ENCODE measurements around the gene NLRP10.
"Not testable (repeated sequence)": the region's sequence is repeated elsewhere in the genome, so short reads cannot be mapped to it uniquely, and the experiment has no call there.

The NLRP10 gene

DNA sequence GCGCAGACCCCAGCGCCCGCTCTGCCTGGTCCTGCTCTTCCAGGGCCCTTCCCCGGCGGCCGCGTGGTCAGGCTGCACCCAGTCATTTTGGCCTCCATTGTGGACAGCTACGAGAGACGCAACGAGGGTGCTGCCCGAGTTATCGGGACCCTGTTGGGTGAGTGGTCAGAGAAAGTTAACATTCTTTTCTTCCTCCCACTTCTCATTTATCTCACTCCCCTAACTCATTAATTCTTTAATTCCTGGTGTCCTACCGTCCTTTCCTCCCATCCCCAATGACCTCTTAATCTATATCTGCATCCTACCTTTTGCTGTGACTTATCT, 22.3 kb upstream of the NLRP10 start:
- H3K27ac Mint-ChIP-seq: peak overlapping the region; percentile 89
- CTCF ChIA-PET: interaction anchor here (0.9 to 1.9 kb wide), 9 partner anchors 12 to 889 kb away, joined by 3 to 30 read pairs (median 4); no protein-coding TSS in a partner anchor
- H3K27me3 Mint-ChIP-seq, H3K36me3 Mint-ChIP-seq, H3K9me3 Mint-ChIP-seq, DNase-seq: not testable (repeated sequence)
- peak overlapping the region; percentile 83 for H3K4me3 Mint-ChIP-seq
- peaks cover 38% of the 10 kb centered on the region for H3K4me1 Mint-ChIP-seq

DNA sequence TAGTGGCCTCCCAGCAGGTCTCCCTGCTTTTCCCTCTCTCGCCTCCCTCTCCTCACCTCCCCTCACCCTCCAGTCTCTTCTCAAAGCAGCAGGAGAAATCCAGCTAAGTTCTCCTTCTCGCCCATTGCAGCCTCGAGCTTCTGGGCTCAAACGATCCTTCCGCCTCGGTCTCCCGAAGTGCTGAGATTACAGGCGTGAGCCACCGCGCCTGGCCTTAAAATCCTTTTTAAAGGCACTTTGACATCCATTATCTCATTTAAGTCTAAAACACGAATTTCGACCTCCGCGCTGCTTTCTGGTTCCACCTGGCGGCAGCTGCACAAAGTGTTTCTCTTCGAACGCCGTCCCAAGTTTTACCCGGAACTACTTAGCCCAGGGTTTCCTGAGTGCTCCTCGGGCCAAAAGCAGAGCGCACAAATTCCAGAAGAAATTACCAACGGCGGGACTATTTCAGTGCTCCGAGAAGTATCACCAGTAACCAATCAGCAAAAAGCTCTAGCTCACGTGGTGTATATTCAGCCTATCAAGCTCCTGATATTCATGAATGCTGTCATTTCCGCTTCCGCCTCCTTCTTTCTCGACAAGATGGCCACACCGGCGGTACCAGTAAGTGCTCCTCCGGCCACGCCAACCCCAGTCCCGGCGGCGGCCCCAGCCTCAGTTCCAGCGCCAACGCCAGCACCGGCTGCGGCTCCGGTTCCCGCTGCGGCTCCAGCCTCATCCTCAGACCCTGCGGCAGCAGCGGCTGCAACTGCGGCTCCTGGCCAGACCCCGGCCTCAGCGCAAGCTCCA, 21.7 kb upstream of the NLRP10 start, which contains the start of gene EIF3F:
TSS of gene EIF3F (plus strand) at position 570 of the 792 bp plus-strand sequence. CDS start at position 586, 16 bp downstream.
- H3K36me3 Mint-ChIP-seq: peaks cover 4% of the 10 kb centered on the region
- H3K4me3 Mint-ChIP-seq: peak within 1 kb of the TSS; percentile 83
- H3K9me3 Mint-ChIP-seq: no peaks in the 10 kb centered on the region
- peak within 1 kb of the TSS; percentile 89 for H3K27ac Mint-ChIP-seq
- peak; percentile 93 for DNase-seq
- CTCF ChIA-PET: interaction anchor here (0.9 to 1.9 kb wide), 11 partner anchors 12 to 889 kb away, joined by 3 to 30 read pairs (median 4); no protein-coding TSS in a partner anchor
- peaks cover 38% of the 10 kb centered on the region for H3K4me1 Mint-ChIP-seq
- H3K27me3 Mint-ChIP-seq: no peaks in the 10 kb centered on the region

DNA sequence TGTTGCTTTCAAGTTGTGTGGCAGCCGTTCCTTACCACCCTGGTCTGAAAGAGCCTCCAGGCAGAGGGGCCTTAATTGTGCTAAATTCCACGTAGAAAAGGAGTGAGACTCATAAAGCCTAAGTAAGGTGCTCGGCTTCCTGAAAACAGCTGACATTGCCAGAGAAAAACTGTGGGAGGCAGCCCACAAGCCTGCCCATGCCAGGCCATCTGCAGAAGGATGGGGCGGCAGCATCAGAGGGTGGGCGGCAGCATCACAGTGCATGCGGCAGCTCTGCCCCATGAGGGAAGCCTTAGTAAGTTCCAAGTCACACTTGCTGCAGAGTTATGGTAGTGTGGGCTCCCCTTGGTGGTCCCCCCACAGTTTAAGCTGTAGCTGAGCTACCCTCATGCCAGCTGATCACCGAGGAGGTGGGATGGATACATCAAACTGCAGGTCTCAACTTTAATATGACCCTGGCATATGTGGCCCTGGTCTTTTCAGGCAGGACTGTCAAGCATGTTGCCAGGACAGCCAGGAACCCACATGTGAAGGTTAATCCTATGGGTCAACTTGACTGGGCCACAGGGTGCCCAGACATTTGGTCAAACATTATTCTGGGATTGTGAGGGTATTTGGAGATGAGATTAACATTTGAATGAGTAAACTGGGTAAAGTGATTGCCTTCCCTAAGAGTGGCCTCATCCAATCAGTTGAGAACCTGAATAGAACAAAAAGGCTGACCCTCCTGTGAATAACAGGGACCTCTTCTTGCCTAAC, 18.8 kb upstream of the NLRP10 start:
- H3K27me3 Mint-ChIP-seq: no peaks in the 10 kb centered on the region
- no peak overlapping the region for H3K4me3 Mint-ChIP-seq
- no peak for DNase-seq
- peaks cover 2% of the 10 kb centered on the region for H3K36me3 Mint-ChIP-seq
- H3K9me3 Mint-ChIP-seq: no peaks in the 10 kb centered on the region
- CTCF ChIA-PET: no interaction called here
- peaks cover 22% of the 10 kb centered on the region for H3K4me1 Mint-ChIP-seq
- no peak overlapping the region for H3K27ac Mint-ChIP-seq

DNA sequence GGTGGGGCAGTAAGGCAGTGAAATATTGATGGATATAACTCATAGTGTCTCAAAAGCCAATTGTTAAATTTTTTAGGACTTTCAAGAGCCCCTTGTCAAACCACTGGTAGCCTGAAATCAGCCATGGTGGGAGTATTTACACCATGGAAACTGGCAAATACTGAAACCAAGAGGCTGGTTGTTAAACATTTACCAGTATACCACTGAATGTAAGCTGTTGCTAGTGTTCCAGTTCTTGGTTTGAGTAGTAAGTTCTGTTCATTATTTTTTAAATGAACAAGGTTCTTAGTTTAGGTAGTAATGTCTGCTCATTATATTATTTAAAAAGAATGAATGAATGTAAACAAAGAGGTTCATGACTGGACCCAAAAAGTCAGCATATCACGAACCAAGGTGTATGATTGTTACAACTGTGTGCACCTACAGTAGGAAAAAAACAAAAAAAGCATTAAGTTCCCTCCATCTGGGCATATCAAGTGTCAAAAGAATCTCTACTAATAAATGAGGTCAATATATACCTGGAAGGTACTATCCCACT, 17.4 kb upstream of the NLRP10 start:
- no peak for DNase-seq
- no peaks in the 10 kb centered on the region for H3K9me3 Mint-ChIP-seq
- H3K4me3 Mint-ChIP-seq: no peak overlapping the region
- H3K4me1 Mint-ChIP-seq: peaks cover 13% of the 10 kb centered on the region
- CTCF ChIA-PET: no interaction called here
- no peak overlapping the region for H3K27ac Mint-ChIP-seq
- no peaks in the 10 kb centered on the region for H3K36me3 Mint-ChIP-seq
- H3K27me3 Mint-ChIP-seq: no peaks in the 10 kb centered on the region

DNA sequence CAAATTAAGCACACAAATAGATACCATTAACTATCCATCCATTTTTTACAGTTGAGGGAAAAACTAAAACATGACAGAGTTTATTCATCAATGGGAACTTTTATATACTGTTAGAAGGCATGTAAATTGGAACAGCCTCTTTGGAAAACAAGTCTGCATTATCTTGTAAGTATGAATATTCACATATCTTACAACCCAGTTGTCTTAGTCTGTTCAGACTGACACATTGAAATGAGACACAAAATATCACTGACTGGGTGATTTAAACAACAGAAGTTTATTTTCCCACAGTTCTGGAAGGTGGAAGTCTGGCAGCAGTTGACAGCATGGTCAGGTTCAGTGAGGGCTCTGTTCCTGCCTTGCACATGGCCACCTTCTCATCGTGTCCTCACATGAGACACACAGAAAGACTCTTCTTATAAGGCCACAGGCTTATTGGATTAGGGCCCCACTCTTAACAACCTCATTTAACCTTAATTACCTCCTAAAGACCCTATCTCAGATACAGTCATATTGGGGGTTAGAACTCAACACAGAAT, 16.4 kb upstream of the NLRP10 start:
- Mint-ChIP-seq H3K27me3 (no peaks in the 10 kb centered on the region), H3K36me3 (no peaks in the 10 kb centered on the region), H3K9me3 (no peaks in the 10 kb centered on the region), H3K4me3 (no peak overlapping the region), H3K4me1 (peaks cover 10% of the 10 kb centered on the region), H3K27ac (no peak overlapping the region)
- DNase-seq: no peak
- CTCF ChIA-PET: no interaction called here

GRCh38 chr11:7977232-7977917, 12.1 kb upstream of the NLRP10 start:
- no peak for DNase-seq
- H3K27me3 Mint-ChIP-seq: peaks cover 5% of the 10 kb centered on the region
- no peak overlapping the region for H3K4me3 Mint-ChIP-seq

GRCh38 chr11:7974668-7975067, 9.4 kb upstream of the NLRP10 start:
- Mint-ChIP-seq H3K4me3 (no peak overlapping the region), H3K27ac (no peak overlapping the region), H3K4me1 (no peaks in the 10 kb centered on the region), H3K9me3 (no peaks in the 10 kb centered on the region), H3K27me3 (peaks cover 5% of the 10 kb centered on the region), H3K36me3 (no peaks in the 10 kb centered on the region)
- no peak for DNase-seq
- CTCF ChIA-PET: interaction anchor here (2.0 kb wide), 1 partner anchor 12 kb away, joined by 9 read pairs; the partner anchor contains the start of gene EIF3F

More at GRCh38 chr11:7977232-7977917, 12.1 kb upstream of the NLRP10 start:
- Mint-ChIP-seq H3K4me1 (no peaks in the 10 kb centered on the region), H3K36me3 (no peaks in the 10 kb centered on the region), H3K9me3 (no peaks in the 10 kb centered on the region), H3K27ac (no peak overlapping the region)
- CTCF ChIA-PET: interaction anchor here (1.6 kb wide), 1 partner anchor 30 kb away, joined by 3 read pairs; no protein-coding TSS in a partner anchor

DNA sequence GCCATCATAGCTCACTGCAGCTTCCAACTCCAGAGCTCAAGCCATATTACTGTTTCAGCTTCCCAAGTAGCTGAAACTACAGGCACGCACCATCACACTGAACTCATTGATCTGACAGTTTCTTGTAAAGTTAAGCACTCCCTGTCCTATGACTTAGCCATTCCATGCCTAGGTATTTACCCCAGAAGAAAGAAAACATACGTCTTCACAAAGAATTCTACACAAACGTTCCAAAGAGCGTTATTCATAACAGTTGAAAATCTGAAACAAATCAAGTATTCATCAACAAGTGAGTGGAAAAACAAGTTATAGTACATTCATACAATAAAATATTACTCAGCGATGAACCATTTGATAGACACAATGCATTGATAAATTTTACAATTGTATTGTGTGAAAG, 7.8 kb upstream of the NLRP10 start:
- Mint-ChIP-seq H3K4me3 (no peak overlapping the region), H3K27ac (no peak overlapping the region), H3K4me1 (no peaks in the 10 kb centered on the region), H3K9me3 (no peaks in the 10 kb centered on the region), H3K27me3 (peaks cover 5% of the 10 kb centered on the region), H3K36me3 (no peaks in the 10 kb centered on the region)
- no peak for DNase-seq
- CTCF ChIA-PET: interaction anchor here (2.0 kb wide), 1 partner anchor 13 kb away, joined by 9 read pairs; the partner anchor contains the start of gene EIF3F

GRCh38 chr11:7971846-7972245, 6.6 kb upstream of the NLRP10 start:
- peaks cover 11% of the 10 kb centered on the region for H3K27me3 Mint-ChIP-seq
- no peak overlapping the region for H3K4me3 Mint-ChIP-seq
- H3K4me1 Mint-ChIP-seq: no peaks in the 10 kb centered on the region
- H3K9me3 Mint-ChIP-seq: no peaks in the 10 kb centered on the region
- H3K36me3 Mint-ChIP-seq: no peaks in the 10 kb centered on the region
- no peak overlapping the region for H3K27ac Mint-ChIP-seq
- CTCF ChIA-PET: no interaction called here
- no peak for DNase-seq

DNA sequence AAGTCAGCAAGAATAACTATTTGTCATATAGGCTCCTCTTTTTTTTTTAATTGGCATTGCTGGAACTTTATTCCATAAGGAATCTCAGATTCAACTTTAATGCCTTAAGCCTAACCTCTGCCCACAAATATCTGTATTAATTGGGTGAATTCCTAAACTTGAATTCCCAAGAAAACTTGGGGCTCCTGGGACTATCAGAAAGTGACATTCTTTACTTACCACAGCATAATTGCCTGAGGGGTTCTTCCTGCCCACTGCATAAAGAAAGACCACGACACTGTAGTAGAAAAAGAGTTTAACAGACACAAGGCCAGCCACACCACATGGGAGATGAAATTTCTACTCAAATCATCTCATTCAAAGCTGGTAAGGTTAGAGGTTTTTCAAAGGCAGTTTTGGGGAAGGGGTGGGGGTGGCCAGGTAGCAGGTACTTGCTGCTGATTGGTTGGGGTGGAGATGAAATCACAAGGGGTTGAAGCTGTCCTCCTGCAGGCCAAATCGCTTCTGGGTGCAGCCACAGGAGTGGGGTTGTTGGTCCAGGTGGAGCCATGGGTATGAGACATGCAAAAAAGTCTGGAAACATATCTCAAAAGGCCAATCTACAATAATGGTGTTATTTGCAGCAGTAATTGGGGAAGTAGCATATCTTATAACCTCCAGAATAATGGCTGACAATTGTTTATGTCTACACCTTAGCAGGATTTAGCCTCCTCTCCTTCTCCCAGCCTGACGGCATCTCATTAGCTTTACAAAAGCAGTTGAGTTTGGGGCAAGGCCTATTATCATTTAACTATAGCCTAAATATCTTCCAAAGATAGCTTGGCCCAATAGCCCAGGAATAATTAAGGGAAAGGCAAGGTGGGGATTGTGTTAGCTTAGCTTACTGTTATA, 4.8 kb upstream of the NLRP10 start:
- no peaks in the 10 kb centered on the region for H3K36me3 Mint-ChIP-seq
- peaks cover 12% of the 10 kb centered on the region for H3K27me3 Mint-ChIP-seq
- H3K4me1 Mint-ChIP-seq: no peaks in the 10 kb centered on the region
- CTCF ChIA-PET: no interaction called here
- no peaks in the 10 kb centered on the region for H3K9me3 Mint-ChIP-seq
- no peak for DNase-seq
- no peak overlapping the region for H3K4me3 Mint-ChIP-seq
- no peak overlapping the region for H3K27ac Mint-ChIP-seq

GRCh38 chr11:7968686-7969085, 3.4 kb upstream of the NLRP10 start:
- Mint-ChIP-seq H3K9me3 (no peaks in the 10 kb centered on the region), H3K4me1 (no peaks in the 10 kb centered on the region), H3K27me3 (peaks cover 7% of the 10 kb centered on the region), H3K4me3 (no peak overlapping the region), H3K27ac (no peak overlapping the region), H3K36me3 (no peaks in the 10 kb centered on the region)
- CTCF ChIA-PET: interaction anchor here (1.0 kb wide), 1 partner anchor 21 kb away, joined by 3 read pairs; no protein-coding TSS in a partner anchor
- DNase-seq: no peak

DNA sequence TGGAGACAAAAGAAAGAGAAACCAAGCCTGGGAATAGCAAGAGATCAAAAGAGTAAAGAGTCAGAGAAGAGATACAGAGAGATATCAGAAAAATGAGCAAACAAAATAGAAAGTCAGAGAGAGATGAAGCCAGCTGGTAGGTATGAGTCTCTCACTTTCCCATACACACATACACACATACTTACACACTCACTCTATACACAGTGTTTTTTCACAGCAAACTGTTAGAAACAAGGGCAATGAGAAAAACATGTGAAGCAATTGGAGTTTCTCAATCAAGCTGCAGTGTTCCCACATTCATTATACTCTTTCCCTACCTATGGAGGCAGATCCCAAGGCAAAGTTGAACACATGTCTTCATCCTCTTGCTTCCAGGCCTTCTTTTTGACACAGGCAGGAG, 2.6 kb upstream of the NLRP10 start:
- H3K4me3 Mint-ChIP-seq: no peak overlapping the region
- peaks cover 7% of the 10 kb centered on the region for H3K27me3 Mint-ChIP-seq
- no peaks in the 10 kb centered on the region for H3K36me3 Mint-ChIP-seq
- DNase-seq: no peak
- H3K9me3 Mint-ChIP-seq: no peaks in the 10 kb centered on the region
- CTCF ChIA-PET: no interaction called here
- H3K4me1 Mint-ChIP-seq: no peaks in the 10 kb centered on the region
- H3K27ac Mint-ChIP-seq: no peak overlapping the region

DNA sequence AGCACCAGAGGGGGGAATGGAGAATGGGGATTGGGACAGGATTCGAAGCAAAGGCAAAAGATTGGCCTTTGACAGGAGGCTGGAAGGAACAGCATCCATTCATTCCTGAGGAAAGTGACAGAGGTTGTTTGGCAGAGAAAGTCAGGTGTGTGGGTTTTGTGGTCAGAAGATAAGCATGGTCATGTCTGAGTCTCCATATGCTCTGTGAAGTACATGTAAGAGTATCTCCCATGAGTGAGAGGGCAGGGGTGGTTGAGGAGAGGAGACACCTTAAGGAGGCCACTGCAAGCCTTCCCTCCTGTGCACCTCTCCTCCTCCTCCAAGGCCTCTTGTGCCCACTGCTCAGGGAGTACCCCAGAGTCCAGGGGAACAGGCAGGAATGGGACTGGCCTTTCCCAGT, 1.9 kb upstream of the NLRP10 start:
- Mint-ChIP-seq H3K27ac (no peak overlapping the region), H3K27me3 (peaks cover 7% of the 10 kb centered on the region), H3K4me3 (no peak overlapping the region), H3K4me1 (no peaks in the 10 kb centered on the region), H3K36me3 (no peaks in the 10 kb centered on the region), H3K9me3 (no peaks in the 10 kb centered on the region)
- DNase-seq: no peak
- CTCF ChIA-PET: no interaction called here
